GM12873 (cell line): ENCODE measurements around the gene METTL14.

Experiments used
- TF ChIP-seq, protein P1 (sequence below): IDR thresholded peaks from 2 replicates; pipeline ENCODE4 v1.5.1; 2012; ENCODE audit warnings: low read depth, mild to moderate bottlenecking, moderate library complexity, low read length, control low read depth; ENCODE audit not compliant: insufficient read depth; ENCODE audit errors: missing control alignments

Gene METTL14

DNA sequence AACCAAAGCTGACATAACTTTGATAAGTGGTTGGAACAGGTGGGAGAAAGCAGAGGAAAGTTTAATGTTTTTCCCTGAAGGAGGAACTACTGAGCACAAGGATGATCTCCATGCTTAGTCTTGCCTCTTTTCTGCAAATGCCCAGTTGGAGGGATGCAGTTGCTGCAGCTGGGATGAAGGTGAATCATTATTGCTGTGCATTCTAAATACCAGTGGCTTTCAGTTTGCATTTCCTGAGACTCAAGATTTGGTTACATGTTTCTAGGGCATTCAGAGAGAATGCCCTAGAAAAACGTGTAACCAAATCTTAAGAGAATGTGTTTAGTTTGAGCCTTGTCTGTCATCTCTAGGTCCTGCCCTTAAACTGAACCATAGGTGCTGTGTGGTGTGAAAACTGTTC, 42.2 kb downstream of the METTL14 start:
- TF ChIP-seq, protein P1, sequence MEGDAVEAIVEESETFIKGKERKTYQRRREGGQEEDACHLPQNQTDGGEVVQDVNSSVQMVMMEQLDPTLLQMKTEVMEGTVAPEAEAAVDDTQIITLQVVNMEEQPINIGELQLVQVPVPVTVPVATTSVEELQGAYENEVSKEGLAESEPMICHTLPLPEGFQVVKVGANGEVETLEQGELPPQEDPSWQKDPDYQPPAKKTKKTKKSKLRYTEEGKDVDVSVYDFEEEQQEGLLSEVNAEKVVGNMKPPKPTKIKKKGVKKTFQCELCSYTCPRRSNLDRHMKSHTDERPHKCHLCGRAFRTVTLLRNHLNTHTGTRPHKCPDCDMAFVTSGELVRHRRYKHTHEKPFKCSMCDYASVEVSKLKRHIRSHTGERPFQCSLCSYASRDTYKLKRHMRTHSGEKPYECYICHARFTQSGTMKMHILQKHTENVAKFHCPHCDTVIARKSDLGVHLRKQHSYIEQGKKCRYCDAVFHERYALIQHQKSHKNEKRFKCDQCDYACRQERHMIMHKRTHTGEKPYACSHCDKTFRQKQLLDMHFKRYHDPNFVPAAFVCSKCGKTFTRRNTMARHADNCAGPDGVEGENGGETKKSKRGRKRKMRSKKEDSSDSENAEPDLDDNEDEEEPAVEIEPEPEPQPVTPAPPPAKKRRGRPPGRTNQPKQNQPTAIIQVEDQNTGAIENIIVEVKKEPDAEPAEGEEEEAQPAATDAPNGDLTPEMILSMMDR = no peak

DNA sequence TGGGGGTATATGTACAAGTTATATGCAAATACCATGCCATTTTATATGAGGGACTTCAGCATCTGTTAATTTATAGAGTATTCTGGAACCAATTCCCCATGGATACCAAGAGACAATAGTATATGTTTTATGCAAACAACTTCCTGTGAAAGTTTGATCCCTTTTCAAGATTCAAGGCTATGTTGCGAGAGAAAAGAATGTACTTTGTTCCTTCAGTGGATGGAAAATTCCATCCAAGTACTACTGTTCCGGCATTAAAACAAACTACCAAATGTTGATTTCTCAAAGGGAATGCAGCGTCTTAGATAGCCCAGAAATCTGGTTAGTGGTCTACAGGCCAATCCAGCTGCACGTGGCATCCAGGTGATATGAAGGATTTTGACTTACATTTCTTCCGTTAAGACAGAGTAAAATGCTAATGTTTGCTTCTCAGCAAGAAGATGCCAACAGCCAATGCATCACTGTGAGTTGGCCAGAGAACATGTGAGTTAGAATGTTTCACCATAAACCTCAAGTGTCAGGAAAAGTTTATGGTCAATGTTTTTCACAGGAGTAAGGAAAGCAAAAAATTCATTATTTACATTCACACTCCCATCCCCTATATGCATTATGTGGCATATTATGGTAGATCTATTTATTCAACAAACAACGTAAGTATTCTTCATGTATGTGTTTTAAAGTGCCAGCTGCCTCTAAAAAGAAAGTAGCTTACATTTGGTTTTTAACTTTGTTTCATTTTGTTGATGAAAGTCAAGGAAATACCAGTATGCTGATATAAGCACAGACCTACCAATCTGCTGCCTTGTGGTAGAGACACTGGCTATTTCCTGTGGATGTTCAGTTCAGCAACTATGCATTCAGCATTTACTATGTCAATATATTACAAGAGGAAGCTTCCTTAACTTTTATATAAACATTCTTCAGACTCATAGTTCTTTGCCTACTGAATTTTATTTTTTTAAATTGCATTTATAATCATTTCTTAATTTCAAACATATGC, 44.4 kb downstream of the METTL14 start:
- TF ChIP-seq, protein P1 = no peak

DNA sequence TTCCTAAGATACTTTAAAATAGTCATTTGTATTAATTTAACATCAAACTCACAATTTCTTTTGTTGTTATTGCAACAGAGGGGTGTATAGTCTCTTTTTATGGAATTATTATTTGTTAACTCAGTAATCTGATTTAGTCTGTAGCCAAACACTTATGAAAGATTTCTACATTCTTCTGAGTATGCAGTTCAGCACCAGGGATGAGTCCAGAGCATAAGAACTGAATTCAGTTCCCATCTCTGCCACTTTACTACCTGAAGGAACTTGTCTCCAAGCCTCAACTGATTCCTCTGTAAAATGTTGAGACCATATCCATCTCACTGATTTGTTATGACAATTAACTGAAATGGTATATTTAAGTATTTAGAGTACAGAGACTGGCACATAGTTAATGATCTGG, 45.5 kb downstream of the METTL14 start:
- TF ChIP-seq, protein P1 = no peak

DNA sequence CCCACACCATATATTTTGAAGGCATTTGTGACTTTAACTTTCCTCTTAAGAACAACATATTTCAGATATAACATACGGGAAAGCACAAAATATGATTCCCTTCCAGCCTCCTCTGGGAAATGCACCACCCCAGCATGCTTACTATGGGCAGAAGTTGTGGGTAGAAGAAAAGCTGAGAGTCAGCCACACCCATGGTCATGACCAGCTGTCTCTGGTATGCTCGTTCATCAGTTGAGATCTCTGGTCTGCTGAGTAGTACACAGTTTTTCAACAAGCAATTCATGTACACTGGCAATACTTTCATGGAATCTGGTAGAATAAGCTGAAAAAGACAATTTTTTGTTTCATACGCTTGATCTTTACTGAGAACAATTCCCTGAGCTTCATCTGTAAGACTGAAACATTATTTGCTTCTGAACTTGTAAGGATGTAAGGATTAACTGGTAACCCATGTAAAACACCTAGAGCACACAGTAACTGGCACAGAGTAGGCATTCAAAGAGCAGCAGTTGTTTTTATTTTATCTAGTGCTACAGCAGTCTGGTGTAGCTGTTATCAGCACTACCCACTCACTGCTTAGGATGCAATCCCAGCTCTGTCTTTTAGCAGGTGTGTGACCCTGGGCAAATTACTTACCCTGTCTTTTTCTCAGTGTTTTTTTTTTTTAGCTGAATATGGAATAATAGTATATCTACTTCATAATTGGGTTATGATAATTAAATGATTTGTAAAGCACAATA, 47.6 kb downstream of the METTL14 start:
- TF ChIP-seq, protein P1 = no peak

DNA sequence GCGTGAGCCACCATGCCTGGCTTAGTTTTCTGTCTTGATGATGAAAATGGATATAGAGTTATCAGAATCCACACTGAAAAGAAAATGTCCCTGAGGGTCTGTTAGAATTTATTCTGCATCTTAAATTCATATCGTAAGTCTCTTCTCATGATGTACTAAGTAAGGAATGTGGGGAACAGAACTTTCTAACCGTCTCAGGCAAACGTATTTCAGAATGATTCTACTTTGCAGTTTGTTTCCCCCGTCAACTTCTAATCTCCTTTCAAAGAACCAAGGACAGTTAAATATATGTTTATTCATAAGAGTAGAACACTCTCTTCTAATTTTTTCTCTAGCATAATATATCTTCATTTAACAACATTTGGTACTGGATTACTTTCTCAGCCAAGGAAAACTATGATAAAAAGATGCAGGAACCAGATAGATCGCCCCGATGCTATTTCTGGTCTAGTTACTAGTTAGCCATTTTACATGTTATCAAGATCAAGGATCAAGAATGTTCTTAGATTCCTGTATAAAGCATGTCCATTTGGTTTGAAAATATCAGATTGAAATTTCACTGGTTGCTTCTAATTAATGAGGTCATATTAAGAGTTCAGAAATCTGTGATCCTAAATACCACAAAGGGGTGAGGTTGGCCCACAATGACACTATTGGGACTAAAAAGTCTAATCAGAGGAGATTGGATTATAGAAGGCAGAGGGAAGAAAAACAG, 49.5 kb downstream of the METTL14 start:
- TF ChIP-seq, protein P1 = no peak

DNA sequence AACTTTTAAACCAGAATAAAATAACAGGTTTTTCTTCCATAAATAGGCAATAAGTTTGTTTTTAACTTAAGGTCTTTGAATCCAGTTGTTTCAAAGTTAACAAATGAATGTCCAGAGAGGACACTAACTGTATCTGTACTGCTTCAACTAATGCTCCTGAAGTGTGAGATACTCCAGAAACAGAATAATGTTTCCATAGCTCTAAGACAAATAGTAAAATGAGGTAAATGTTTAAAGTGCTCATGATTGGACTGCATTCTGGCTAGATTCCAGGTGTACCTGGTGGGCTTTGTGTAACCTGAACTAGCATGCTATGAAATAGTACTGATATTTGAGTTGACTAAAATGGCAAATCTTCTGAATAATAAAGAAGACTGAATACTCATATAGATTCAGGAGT, 51.7 kb downstream of the METTL14 start:
- TF ChIP-seq, protein P1 = no peak
